Middle frontal gyrus (tissue), 1 donor: Measurements from ENCODE around the gene NRXN2.

ENCODE experiments used
- DNase-seq: peaks from one replicate; pipeline ENCODE4 v3.0.0-alpha.2; 2015; ENCODE audit warnings: low spot score; ENCODE audit errors: extremely low spot score

The NRXN2 gene

DNA sequence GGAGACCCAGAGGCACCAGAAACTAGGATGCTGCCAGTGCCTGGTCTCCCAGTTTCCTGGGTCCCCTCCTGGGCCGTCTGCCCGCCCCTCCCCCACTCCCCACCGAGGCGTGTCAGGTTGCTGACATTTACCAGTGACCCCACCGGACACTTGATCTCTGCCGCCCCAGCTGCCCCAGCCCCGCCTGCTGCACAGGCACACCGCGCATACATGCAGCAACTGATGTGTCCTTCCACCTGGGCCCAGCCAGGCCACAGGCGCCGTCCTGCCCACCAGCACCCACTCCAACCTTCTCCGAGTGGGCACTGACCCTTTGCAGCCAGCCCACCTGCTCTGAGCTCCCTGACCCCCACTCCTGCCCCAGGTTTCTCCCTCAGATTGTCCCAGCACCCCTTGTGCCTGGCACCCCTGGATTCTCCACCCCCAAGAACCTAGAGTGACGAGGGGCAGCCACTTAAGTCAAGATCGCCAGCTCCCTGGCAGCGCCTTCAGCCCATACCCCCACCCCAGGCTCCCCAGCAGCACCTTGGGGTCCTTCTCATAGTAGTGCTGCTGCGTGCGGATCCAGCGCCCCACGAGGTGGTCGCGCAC, 36.2 kb upstream of the NRXN2 start:
- DNase-seq = no peak

DNA sequence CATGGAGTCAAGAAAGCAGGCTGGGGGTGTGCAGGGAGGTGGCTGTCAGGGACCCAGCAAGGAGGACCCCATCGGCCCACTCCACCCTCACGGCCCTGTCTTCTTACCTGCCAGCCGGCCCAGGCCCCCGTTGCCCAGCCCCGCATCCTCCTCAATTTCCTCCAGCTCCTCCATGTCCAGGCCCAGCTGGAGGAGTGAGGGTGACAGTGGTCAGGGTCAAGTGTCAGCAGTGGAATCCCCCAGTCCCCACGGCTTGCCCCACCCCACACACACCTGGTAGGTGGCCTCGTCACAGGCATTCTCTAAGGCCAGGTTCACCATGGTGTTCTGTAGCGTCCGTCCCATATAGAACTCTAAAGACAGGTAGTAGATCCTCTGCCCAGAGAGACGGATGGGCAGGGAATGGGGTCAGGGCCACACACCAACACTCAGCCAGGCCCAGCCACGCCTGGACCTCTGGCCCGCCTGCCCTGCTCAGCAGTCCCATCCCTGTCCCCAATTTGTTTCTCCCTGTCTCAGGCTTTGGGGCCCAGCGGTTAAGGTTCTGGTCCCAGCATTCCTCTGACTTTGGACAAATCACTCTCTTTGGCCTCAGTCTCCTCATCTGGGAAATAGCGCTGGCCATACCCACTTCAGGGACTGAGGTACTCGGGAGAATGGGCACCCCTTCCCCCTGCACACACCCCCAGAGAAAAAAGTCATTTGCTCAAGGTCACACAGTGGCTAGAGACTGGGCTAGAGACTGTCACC, 35.5 kb upstream of the NRXN2 start:
- no peak for DNase-seq

DNA sequence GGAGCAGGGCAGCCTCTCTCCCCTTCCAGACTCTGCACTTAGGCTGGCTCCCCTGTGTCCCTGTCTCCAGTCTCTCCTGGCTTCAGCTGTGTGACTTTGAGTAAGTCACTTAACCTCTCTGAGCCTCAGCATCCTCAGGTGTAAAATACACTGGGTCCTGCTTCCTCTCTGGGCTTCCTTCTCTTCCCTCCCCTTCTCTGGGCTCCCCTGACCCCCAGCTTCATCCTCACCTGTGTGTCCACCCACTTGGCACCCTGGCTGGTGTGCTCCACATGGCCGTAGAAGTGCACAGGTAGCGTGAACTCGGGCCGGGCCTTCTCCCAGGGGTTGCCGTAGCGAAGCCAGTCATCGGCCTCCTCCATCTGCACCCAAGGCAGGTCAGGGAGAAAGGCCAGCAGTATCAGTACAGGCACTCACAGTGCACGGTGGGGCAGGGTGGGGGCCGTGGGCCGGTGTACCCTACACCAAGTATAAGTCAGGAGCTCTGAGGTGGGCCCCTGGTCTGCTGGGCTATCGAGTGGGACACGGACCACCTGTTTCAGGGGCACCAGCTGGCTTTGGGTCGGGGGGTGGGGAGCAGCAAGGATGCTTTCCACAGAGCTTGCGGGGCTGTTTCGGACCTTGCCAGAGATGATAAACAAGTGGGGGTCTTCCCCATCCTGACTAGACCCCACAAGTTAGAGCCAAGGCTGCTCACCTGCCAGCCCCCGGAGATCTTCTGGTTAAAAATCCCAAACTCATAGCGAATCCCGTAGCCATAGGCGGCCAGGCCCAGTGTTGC, 34.7 kb upstream of the NRXN2 start:
- no peak for DNase-seq

DNA sequence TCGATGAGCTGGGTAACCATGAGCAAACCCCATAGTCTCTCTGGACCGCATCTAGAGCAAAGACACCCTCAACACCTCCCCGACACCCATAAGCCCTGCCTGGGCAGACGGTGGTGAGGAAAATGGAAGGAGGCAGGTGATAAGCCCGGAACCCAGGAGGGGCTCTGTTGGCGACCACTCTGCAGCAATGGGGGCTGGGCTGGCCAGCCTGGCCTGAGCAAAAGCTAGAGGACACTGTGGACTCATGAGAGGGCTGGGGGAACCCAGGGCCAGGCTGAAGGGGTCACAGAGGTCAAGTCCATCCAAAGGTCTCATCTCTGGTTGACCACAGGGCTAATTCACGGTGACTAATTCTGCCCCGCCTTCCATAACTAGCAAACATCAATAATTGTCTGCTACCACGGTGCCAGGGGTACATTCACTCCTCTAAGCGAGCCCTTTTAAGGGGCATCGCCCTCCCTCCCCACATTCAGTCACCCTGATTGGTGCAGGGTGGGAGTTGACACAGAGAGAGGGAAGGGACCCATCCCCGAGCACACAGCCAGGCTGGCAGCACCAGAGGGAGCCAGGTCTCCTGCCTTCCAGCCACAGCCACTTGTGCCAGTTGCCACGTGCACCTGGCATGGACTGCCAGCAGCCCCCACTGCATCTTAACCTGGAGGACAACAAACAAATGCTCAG, 32.8 kb upstream of the NRXN2 start:
- no peak for DNase-seq

DNA sequence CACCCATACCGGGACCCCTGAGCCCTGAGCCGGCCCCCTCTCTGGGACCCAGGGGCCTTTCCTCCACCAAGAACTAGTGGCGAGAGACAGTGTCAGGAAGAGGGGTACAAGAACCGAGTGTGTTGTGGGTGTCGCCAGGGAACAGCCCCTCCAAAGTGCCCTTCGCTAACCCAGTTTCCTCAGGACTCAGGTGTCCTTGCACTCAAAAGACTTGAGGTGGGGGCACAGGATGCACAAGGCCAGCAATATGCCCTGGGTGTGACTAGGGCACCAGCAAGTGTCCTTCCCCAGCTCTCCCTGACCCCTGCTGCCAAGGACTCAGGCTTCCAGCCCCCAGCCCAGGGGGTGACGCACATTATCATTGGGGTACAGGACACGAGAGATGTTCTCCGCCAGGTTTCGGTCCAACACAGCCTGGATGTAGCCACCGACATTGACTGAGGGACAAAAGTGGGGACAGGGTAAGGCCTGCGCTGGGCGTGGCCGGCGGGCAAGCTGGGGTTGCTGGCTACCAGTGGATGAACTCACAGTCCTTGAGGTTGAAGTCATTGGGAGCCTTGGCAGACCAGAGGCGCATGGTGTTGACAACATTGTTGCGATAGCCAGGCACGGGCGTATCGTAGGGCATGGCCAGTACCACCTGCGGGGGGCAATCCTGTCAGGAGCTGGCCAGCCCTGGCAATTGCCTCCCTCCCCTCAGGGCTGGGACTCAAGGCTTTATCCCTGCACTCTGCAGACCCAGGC, 32.1 kb upstream of the NRXN2 start:
- DNase-seq = no peak

DNA sequence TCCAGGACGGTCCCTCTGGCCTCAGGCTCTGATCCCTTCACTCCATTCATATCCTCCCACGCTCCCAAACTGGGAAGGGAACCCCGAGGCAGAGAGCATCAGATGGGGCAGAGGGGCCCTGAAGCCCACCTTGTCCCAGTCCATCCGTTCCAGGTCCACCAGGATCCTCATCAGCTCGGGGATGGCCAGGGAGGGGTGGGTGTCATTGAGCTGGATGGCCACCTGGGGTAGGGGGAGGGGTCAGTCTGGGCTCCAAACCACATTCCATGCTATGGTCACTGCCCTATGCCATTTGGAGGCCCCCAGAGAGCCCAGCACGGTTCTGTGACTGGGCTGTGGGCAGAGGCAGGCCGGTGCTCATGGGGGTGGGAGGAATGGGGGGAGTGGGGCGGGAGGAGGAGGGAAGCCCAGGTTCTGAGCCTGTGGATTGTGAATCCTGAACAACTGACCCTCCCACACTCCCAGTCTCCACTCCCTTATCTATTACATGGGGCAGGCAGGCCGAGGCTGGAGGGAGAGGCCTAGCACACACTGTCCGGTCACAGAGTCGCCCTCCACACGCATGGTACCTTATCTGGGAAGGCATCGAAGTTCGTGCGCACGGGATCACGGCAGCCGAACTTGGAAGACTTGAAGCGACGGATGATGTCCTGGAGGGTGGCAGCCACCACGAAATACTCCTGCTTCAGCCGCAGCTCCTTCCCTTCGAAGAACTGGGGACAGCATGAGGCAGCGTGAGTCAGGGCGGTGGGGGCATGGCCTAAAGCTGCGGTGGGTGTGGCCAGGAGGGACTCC, 31.3 kb upstream of the NRXN2 start:
- DNase-seq = no peak

DNA sequence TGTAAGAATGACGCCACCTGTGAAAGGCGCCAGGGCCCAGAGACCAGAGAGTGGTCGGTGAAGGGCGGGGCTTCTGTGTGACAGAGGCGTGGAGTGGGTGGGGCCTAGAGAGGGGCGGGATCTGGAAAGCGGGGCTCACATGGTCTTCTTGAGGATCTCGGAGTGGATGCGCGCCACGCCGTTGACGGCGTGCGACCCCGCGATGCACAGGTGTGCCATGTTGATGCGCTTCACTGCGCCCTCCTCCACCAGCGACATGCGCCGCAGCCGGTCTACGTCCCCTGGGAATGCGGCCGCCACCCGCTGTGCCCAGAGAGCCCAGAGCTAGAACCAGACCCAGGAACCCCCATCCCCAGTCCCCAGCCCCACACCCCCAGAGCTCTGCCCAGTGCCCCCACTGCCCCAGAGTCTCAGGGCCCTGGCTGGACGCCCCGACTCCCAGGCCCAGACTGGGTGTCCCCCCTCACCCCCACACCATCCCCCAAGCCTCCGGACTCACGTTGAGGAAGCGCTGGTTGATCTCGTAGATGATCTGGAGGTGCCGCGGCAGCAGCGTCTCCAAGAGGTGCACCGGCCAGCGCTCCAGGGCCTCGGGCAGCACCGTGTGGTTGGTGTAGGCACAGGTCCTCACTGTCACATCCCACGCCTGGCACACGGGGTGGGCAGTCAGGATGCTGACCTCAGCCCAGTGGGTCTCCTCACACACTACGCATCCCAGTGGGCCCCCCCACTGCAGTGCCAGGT, 30.6 kb upstream of the NRXN2 start:
- DNase-seq = no peak

DNA sequence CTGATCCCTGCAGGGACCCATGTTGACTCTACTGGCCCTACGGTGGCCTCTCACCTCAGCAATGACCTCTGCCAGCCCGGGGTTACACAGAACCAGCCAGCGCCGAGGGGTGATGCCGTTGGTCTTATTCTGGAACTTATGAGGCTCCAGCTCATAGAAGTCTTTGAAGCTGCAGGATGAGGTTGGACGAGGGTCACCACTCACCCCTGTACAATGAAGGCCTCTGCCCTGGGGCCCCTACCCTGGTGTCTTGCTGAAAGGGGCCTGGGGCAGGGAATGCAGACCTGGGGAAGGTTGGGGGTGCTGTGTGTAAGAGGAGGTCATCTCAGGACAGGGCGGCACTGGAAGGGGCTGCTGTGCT, 30.0 kb upstream of the NRXN2 start:
- DNase-seq = no peak

DNA sequence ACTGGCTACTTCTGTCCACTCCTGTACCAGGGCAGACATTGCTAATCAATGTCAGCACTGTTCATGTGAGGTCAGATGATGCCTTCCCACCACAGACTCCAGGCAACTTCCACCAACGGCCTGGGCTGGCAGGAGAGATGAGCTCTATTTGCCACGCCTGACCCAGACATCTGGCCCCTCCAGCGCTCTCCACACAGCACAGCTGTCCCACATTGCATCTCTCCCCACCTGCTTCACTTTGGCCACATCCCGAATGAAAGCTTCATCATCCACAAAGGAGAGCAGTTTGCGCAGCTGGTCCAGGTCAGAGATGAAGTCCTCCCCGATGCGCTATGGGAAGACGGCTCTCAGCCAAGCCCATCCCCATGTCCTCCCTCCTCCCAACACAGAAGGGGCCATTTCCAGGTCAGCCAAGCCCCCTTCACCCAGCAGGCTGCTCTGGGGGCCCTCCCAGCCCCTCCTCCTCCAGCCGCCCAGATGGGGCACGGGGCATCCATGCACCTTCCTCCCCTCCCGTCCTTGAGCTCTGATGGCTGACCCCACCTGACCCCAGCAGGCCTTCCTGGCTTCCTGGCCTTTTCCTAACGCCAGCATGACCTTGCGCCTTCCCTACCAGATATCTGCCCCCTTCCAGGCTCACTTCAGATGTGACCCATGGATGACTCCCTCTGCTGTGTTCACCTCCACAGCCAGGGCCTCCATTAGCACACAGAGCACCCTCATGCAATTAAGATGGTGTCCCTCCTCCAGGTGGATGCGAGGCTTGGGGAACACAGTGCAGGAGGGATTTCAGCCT, 29.4 kb upstream of the NRXN2 start:
- DNase-seq = no peak

DNA sequence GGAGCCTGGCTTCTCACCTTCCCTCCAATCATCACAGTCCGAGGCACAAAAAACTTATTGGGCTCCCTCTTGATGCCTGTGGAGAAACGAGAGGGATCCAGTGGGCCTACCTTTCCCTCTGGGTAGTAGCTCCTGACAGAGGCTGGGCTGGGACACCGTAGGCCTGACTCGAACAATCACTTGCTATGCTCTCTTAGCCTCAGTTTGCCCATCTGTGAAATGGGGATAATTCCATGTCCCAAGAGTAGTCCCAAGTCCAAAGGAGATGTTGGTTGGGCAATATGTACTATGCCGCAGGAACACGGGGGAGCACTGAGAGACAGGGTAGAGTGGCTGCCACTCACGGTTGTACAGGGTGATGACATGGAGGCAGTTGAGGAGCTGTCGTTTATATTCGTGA, 28.6 kb upstream of the NRXN2 start:
- no peak for DNase-seq

DNA sequence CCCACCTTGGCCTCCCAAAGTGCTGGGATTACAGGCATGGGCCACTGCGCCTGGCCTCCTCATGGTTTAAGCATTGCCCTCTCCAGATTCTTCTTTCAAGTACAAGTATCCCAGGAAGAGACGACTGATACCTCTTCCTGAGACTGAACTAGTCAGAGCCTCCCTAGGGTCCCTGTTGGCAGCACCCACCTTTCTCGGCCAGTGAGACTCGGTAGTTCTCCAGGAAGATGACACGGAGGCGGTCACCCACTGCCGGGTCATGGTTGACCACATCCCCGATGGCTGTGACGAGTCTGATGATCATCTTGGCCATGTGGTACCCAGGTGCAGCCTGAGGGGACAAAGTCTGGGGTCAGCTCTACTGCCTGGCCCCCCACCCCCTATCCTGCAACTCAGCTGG, 28.1 kb upstream of the NRXN2 start:
- DNase-seq = no peak

DNA sequence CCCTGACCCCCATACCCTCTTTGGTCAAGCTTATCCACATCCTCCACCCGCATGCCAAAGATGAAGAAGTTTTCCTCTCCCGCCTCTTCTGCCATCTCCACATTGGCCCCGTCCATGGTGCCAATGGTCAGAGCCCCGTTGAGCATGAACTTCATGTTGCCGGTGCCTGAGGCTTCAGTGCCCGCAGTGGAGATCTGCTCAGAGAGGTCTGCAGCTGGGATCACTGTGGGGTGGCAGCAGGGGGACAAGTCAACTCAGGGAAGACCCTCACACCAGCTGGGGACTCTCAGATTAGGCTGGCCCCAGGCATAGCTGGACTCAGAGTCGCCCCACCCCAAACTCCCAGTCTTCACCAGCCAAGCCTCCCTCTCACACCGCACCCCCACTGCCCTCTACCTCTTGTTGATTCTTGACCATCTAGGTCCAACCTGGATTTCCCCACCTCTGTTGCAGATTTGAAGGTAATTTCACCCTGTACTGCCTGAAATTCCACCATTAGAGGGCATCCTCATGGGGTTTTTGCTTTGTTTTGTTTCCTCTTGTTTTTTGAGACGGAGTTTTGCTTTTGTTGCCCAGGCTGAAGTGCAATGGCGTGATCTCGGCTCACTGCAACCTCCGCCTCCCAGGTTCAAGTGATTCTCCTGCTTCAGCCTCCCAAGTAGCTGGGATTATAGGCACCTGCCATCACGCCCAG, 27.5 kb upstream of the NRXN2 start:
- no peak for DNase-seq

DNA sequence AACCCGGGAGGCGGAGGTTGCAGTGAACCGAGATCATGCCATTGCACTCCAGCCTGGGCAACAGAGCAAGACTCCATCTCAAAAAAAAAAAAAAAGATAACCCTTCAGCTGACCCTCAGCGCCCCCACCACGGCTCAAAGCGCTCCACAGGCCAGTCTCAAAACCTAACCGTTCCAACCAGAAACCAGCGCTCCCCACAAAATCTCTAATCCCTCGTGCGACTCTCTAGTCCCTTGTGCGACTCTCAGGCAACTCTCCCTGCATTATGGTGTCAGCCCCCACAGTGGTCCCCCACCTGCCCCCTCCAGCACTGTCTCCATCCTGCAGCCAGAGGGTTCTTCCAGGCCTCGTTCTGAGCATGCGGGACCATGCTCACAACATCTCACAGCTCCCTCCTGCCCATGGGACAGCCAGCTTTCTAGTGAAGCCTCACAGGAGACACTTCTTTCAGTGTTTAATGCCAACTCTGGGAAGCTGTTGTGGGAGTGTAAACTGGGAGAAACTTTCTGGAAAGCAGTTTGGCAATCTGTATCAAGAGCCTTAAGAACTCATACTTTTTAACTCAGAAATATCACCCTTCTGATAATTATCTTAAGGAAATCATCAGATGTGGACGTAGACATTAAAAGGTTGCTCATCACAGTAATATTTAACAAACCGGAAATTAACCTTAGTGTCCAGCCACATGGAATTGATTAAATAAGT, 25.1 kb upstream of the NRXN2 start:
- no peak for DNase-seq

DNA sequence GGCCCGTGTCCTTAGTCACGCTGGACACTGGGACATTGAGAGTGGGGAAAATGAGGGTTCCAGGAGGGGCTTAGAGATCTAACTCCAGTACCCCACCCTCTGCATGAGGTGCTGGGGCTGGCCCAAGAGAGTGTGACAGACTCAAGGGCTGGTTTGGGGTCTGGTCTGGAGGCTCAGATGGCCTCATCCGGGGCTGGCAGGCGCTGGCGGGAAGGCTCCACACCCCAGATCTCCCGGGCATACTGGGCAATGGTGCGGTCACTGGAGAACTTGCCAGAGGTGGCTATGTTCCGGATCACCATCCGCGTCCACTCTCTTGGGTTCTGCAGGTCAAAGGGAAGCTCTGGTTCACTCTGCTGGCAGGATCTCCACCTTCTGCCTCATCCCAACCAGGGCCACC, 23.5 kb upstream of the NRXN2 start:
- DNase-seq = no peak

DNA sequence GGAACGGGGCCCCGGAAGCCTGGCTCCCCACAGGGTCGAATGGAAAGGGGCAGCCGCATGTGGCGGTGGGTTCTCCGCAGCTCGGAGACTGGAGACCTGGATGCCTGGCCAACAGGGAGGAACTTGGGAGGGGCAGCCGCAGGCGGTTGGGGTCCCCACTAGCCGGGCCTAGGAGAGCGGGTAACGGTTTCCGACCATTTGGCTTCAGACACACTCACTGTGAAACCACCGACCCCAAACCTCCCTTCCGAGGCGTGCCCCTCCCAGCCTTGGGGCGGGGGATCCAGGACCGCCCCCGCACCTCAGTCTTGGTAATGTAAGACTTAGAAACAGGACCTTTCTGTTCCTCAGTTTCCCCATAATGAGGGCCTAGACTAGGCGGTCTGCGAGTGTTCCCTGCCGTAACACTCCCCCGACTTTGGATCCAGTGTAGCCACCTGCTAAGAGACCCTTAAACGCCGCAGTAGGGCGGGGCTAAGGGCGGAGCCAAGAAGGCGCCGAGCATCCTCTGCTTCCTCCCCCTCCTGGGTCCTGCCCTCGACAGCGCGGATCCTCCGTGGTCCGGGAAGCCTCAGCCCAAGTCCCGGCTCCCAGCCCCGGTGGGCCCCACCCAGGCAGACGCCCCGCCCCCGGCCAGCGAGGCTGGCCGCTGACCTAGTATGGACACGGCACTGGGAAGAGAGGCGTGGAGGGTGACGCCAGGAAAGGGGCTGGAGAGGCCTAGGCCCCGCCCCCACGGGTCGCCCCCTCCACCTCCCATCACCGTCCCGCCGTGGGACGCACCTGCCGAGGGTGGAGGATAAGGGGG, 22.7 kb upstream of the NRXN2 start:
- no peak for DNase-seq

DNA sequence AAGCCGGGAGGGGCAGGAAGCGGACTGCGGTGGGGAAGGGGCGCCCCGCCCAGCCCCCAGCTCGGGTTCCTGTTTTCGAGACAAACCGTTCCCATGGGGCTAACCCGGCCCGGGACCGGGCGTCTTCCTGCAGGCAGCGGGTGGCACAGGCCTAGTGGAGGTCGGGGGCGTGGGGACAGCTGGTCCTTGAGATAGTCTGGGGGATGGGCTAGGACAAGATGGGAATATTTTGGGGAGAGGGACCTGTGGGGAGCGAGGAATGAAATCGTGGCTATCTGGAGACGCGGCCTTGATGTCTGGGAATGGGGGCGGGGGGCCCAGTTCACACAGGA, 22.2 kb upstream of the NRXN2 start:
- no peak for DNase-seq

DNA sequence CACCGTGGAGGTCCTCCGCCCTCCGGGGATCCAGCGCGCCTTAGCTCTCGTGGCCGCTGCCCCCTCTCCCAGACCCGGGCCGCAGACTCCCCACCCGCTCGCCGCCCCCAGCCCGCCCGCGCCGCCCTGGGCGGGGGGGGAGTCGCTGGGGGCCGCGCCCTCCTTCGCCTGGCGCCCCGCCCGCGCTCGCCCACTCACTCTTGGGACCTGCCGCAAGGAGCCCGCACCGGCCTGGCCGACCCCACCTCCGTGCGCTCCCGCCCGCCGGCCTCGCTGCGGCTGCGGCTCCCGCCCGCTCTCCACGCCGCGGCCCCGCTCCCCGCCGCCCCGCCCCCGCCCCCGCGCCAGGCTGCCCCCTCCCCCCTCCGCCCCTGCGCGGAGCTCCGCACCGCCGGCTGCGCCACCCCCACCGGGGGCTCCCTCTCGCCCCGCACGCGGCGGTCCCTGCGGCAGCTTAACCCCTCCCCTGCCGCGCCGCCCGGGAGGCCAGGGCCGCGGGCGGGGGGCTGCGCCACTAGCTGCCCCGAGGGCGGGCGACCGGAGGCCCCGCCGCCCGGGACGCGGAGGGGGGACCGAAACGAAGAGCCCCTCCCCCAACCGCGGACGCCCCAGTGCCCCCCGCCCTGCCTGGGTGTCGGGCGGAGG, 21.7 kb upstream of the NRXN2 start:
- DNase-seq = no peak
